ENCODE data around the gene SNRPA1. TPM values are rescaled to one million over a fixed set of nuclear protein-coding genes. Genes with fewer than 3 reads are reported as not detected.

Gene SNRPA1
- total and polyA plus RNA-seq, 7 experiments from 2014 or later = 59.6 to 212 (median 90.1) TPM

DNA sequence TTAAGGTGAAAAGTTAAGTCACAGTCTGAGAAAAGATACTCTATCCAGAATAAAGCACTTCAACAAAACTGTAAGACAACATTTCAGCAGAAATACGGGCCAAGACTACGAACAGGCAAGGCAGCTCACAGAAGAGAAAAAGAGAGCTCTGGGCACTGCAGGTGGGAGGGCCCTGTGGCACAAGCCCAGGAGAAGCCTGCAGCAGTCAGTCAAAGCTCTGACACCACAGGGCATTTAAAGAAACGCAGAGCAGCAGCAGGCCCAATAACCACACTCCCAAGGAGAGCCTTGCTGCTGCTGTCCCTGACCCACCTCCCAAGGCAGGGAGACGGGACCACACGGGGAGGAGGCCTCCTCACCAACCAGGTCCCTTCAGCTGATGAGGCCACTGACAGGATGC lies 62.4 kb downstream of the SNRPA1 start:
- no peak for ATAC-seq
- CTCF ChIA-PET = no interaction called here
- DNase-seq = no peak
- H3K4me1 ChIP-seq (ENCODE audit: control insufficient read depth in 2 of 2, insufficient read depth in 2 of 2, low read length in 2 of 2) = no peaks in the 10 kb centered on the region
- H3K9me3 ChIP-seq (ENCODE audit: control insufficient read depth in 2 of 3, low read length in 3 of 3) = peaks cover 0 to 8% (median 0%) of the 10 kb centered on the region in 3 experiments
- H3K4me3 ChIP-seq (ENCODE audit: low read length) = no peak overlapping the region
- POLR2A ChIA-PET = no interaction called here
- Mint-ChIP-seq H3K36me3 (peaks cover 0 to 72% (median 57%) of the 10 kb centered on the region in 5 donors), H3K27me3 (no peaks in the 10 kb centered on the region), H3K9me3 (peaks cover 0 to 19% (median 13%) of the 10 kb centered on the region in 11 donors), H3K4me3 (no peak overlapping the region), H3K27ac (no peak overlapping the region), H3K4me1 (peaks cover 13 to 69% (median 40%) of the 10 kb centered on the region in 7 donors)
- intact Hi-C loops (cut with micrococcal nuclease) = no loop called here
- peaks cover 0 to 17% (median 5%) of the 10 kb centered on the region in 3 experiments for H3K36me3 ChIP-seq (ENCODE audit: control insufficient read depth in 2 of 3, insufficient read depth in 3 of 3, low read length in 3 of 3)
- H3K27ac ChIP-seq (ENCODE audit: low read depth, low read length) = no peak overlapping the region
- H3K27me3 ChIP-seq (ENCODE audit: control insufficient read depth in 2 of 2, insufficient read depth in 2 of 2, low read length in 2 of 2) = no peaks in the 10 kb centered on the region

Other genes starting within 250 kb of the SNRPA1 start
- gene CHSY1, start 43.2 kb downstream of the SNRPA1 start, total RNA-seq = 10 to 100 TPM in 3 of 5 experiments, 1 to 10 TPM in 2; 8.9 to 47.0 (median 10.8) TPM
- 1 to 10 TPM in 1 of 2 donors, under 1 TPM in 1; 0.78 to 1.2 TPM for gene CHSY1, start 43.2 kb downstream of the SNRPA1 start, polyA plus RNA-seq
- 10 to 100 TPM; 24.8 to 42.2 (median 37.6) TPM for gene SELENOS, start 17.8 kb downstream of the SNRPA1 start, total RNA-seq
- 10 to 100 TPM; 43.9 to 48.2 TPM for gene SELENOS, start 17.8 kb downstream of the SNRPA1 start, polyA plus RNA-seq
- 1 to 10 TPM in 2 of 5 experiments, under 1 TPM in 2, not detected in 1; 0.54 to 3.0 (median 1.3) TPM for gene PCSK6, start 194.5 kb upstream of the SNRPA1 start, total RNA-seq
- gene PCSK6, start 194.5 kb upstream of the SNRPA1 start, polyA plus RNA-seq = under 1 TPM; 0.12 to 0.39 TPM